ENCODE results near the gene CACNA1H. TPM values are rescaled to one million over a fixed set of nuclear protein-coding genes. Genes with fewer than 3 reads are reported as not detected.

The CACNA1H gene
- total RNA-seq, 1 experiment from 2014 or later = 31.1 TPM

- ATAC-seq = no peak
These were observed 17.5 kb upstream of the CACNA1H start for GRCh38 chr16:1135459-1135825.

GRCh38 chr16:1137604-1138003, 15.3 kb upstream of the CACNA1H start:
- Histone ChIP-seq H3K36me3 (ENCODE audit: control insufficient read depth, insufficient read depth, low read length) (no peaks in the 10 kb centered on the region), H3K9me3 (ENCODE audit: control insufficient read depth, insufficient read depth, low read depth, low read length) (no peaks in the 10 kb centered on the region), H3K27me3 (ENCODE audit: control insufficient read depth, insufficient read depth, low read length) (no peaks in the 10 kb centered on the region), H3K27ac (ENCODE audit: low read length) (no peak overlapping the region), H3K4me1 (ENCODE audit: control insufficient read depth, insufficient read depth, low read length) (peaks cover 11% of the 10 kb centered on the region), H3K4me3 (ENCODE audit: low read depth in 2 of 2, low read length in 2 of 2) (no peak overlapping the region)
- intact Hi-C loops (cut with micrococcal nuclease; ENCODE audit: unreplicated experiment) = no loop called here
- no TSS peak for BruUV-seq (replicated peaks)
- ATAC-seq = no peak
- CTCF ChIA-PET = no interaction called here
- in situ Hi-C loops (cut with HindIII; ENCODE audit: low pct_unique_long_range_greater_than_20kb, low sequenced_read_pairs) = no loop called here
- no peak for DNase-seq (ENCODE audit: low read depth, low spot score)
- TF ChIP-seq TCF7L2 (IDR thresholded peaks at IDR 0.05; ENCODE audit: low read depth, low read length) (no peak), CTCF (IDR thresholded peaks at IDR 0.05) (no peak), REST (IDR thresholded peaks at IDR 0.05; ENCODE audit: insufficient read depth in 1 of 2, low read depth in 2 of 2, low read length in 1 of 2) (no peak), SIN3A (IDR thresholded peaks at IDR 0.05; ENCODE audit: borderline replicate concordance, insufficient read depth, low read depth, low read length) (no peak), POLR2AphosphoS5 (IDR thresholded peaks at IDR 0.05; ENCODE audit: low read depth, low read length) (no peak)
- POLR2A ChIA-PET = no interaction called here

More at GRCh38 chr16:1135459-1135825, 17.5 kb upstream of the CACNA1H start:
- CTCF ChIA-PET = interaction anchor here (0.6 kb wide), 1 partner anchor 528 kb away, joined by 11 read pairs; no protein-coding TSS in a partner anchor
- in situ Hi-C loops (cut with HindIII; ENCODE audit: low pct_unique_long_range_greater_than_20kb, low sequenced_read_pairs) = no loop called here
- no peak overlapping the region for H3K27ac ChIP-seq (ENCODE audit: low read length)
- no peaks in the 10 kb centered on the region for H3K27me3 ChIP-seq (ENCODE audit: control insufficient read depth, insufficient read depth, low read length)
- H3K4me1 ChIP-seq (ENCODE audit: control insufficient read depth, insufficient read depth, low read length) = peaks cover 11% of the 10 kb centered on the region
- no TSS peak for BruUV-seq (replicated peaks)
- no peak overlapping the region for H3K4me3 ChIP-seq (ENCODE audit: low read depth in 2 of 2, low read length in 2 of 2)
- intact Hi-C loops (cut with micrococcal nuclease; ENCODE audit: unreplicated experiment) = no loop called here
- DNase-seq (ENCODE audit: low read depth, low spot score) = no peak
- POLR2A ChIA-PET = no interaction called here
- H3K9me3 ChIP-seq (ENCODE audit: control insufficient read depth, insufficient read depth, low read depth, low read length) = no peaks in the 10 kb centered on the region
- TF ChIP-seq REST (IDR thresholded peaks at IDR 0.05; ENCODE audit: insufficient read depth in 1 of 2, low read depth in 2 of 2, low read length in 1 of 2) = no peak
- TF ChIP-seq POLR2AphosphoS5 (IDR thresholded peaks at IDR 0.05; ENCODE audit: low read depth, low read length) = no peak
- TF ChIP-seq TCF7L2 (IDR thresholded peaks at IDR 0.05; ENCODE audit: low read depth, low read length) = no peak
- TF ChIP-seq SIN3A (IDR thresholded peaks at IDR 0.05; ENCODE audit: borderline replicate concordance, insufficient read depth, low read depth, low read length) = no peak
- TF ChIP-seq CTCF (IDR thresholded peaks at IDR 0.05) = no peak
- no peaks in the 10 kb centered on the region for H3K36me3 ChIP-seq (ENCODE audit: control insufficient read depth, insufficient read depth, low read length)
